Measurements from ENCODE around the gene MEA1.
A peak's percentile ranks its signal among the peaks of the same experiment; 100 is the strongest.
"Not testable (repeated sequence)": the region's sequence is repeated elsewhere in the genome, so short reads cannot be mapped to it uniquely, and the experiment has no call there.

MEA1 gene

GRCh38 chr6:43009124-43009523 is 4.6 kb downstream of the MEA1 start:
- peak; percentile 57 for TF ChIP-seq CTCF (IDR thresholded peaks at IDR 0.05; ENCODE audit: borderline replicate concordance, insufficient read depth, low read depth, low read length)
- H3K4me3 ChIP-seq (ENCODE audit: low read depth, low read length), result no peak overlapping the region

- TF ChIP-seq CTCF (IDR thresholded peaks at IDR 0.05; ENCODE audit: borderline replicate concordance, insufficient read depth, low read depth, low read length), result no peak
These were observed 6.6 kb downstream of the MEA1 start for GRCh38 chr6:43007126-43007525.

GRCh38 chr6:43006251-43006650 is 7.5 kb downstream of the MEA1 start:
- TF ChIP-seq CTCF (IDR thresholded peaks at IDR 0.05; ENCODE audit: borderline replicate concordance, insufficient read depth, low read depth, low read length), result no peak

More at GRCh38 chr6:43007126-43007525, 6.6 kb downstream of the MEA1 start:
- H3K4me3 ChIP-seq (ENCODE audit: low read depth, low read length), result no peak overlapping the region

GRCh38 chr6:43005844-43006243 is 7.9 kb downstream of the MEA1 start:
- TF ChIP-seq CTCF (IDR thresholded peaks at IDR 0.05; ENCODE audit: borderline replicate concordance, insufficient read depth, low read depth, low read length), result no peak
- no peak overlapping the region for H3K4me3 ChIP-seq (ENCODE audit: low read depth, low read length)

More at GRCh38 chr6:43006251-43006650, 7.5 kb downstream of the MEA1 start:
- no peak overlapping the region for H3K4me3 ChIP-seq (ENCODE audit: low read depth, low read length)

GRCh38 chr6:43001843-43002242 is 11.9 kb downstream of the MEA1 start:
- no peak overlapping the region for H3K4me3 ChIP-seq (ENCODE audit: low read depth, low read length)
- TF ChIP-seq CTCF (IDR thresholded peaks at IDR 0.05; ENCODE audit: borderline replicate concordance, insufficient read depth, low read depth, low read length), result no peak

- H3K4me3 ChIP-seq (ENCODE audit: low read depth, low read length), result not testable (repeated sequence)
These were observed 15.5 kb downstream of the MEA1 start for GRCh38 chr6:42998205-42998604.

- TF ChIP-seq CTCF (IDR thresholded peaks at IDR 0.05; ENCODE audit: borderline replicate concordance, insufficient read depth, low read depth, low read length), result no peak
- H3K4me3 ChIP-seq (ENCODE audit: low read depth, low read length), result no peak overlapping the region
These were observed 17.2 kb downstream of the MEA1 start for GRCh38 chr6:42996513-42996912.

GRCh38 chr6:42993445-42993844 is 20.3 kb downstream of the MEA1 start:
- no peak for TF ChIP-seq CTCF (IDR thresholded peaks at IDR 0.05; ENCODE audit: borderline replicate concordance, insufficient read depth, low read depth, low read length)
- no peak overlapping the region for H3K4me3 ChIP-seq (ENCODE audit: low read depth, low read length)

Measured in GM12875 (cell line).